DMS79 treated with DMSO at 0.1 percent for 48 hours (cell line): ENCODE measurements around the gene SLC12A8.
A peak's percentile ranks its signal among the peaks of the same experiment; 100 is the strongest.

ENCODE experiments used
- DNase-seq: peaks from one replicate; lab custom pipeline; 2025; lab: John Stamatoyannopoulos, UW

The SLC12A8 gene

DNA sequence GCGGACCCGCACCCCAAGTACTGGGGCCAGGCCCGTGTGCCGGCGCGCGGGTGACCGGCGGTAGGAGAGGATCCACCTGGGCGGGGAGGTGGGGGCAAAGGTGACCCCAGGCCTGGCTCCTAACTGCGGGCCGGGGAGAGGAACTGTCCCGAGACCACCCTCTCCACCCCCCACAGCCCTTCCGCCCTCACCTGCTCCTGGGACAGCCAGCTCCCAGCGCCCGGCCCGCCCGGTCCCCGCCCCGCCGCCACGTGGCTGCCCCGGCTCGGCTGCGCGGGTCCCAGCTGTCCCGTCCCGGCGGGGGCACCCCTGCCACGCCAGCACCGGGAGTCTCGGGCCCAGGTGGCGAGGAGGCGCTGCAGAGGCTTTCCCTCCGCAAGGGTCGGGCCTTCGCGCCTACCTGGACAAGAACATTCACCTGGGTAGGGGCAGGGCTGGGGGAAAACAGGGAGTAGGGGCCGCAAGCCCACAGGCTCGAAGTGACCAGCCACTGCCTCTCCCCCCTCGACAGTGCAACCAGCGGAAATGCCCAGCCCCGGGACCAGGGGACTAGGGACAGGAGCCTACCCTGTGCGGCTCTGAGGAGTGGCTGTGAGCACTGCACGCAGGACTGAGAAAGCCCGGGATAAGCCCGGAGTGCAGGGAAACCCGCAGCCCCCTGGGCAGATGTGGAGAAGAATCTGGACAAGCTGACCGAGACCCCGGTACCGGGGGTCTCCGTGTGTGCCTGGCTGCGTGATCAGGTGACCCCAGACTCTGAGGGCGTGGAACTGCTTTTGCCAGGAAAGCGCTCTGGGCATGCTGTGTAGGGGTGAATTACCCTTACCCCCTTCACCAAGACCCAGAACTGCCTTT is at the start of gene SLC12A8:
Gene SLC12A8 (minus strand): TSS at position 240 of the 855 bp plus-strand sequence. CDS start 1,399 bp downstream, outside the sequence.
- no peak for DNase-seq

- no peak for DNase-seq
These were observed 49.6 kb upstream of the SLC12A8 start for GRCh38 chr3:125262161-125262560.

GRCh38 chr3:125261031-125261430 is 48.5 kb upstream of the SLC12A8 start:
- DNase-seq: peak; percentile 81

GRCh38 chr3:125260158-125260557 is 47.6 kb upstream of the SLC12A8 start:
- no peak for DNase-seq

- no peak for DNase-seq
These were observed 45.0 kb upstream of the SLC12A8 start for GRCh38 chr3:125257536-125257935.

- no peak for DNase-seq
These were observed 44.1 kb upstream of the SLC12A8 start for GRCh38 chr3:125256675-125257074.

GRCh38 chr3:125250973-125251372 is 38.4 kb upstream of the SLC12A8 start:
- peak; percentile 59 for DNase-seq

GRCh38 chr3:125246237-125246636 is 33.7 kb upstream of the SLC12A8 start:
- DNase-seq: no peak

DNA sequence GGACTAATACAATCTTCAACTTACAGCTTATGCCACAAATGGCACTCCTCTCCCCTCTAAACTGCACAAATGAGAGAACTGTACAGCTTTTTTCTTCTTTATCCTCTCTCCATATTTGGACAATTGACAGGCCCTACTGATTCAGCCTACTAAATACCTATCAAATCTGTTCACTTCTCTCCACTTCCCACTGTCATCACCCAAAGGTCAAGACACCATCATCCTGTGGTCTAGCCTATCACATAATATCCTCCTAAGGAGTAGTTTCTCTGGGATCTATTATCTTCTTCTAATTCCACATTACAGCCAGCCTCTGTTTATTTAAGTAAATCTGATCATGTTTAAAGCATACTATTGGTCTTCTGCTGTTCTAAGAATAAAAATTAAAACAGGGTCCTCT is 33.0 kb upstream of the SLC12A8 start:
- DNase-seq: no peak

DNA sequence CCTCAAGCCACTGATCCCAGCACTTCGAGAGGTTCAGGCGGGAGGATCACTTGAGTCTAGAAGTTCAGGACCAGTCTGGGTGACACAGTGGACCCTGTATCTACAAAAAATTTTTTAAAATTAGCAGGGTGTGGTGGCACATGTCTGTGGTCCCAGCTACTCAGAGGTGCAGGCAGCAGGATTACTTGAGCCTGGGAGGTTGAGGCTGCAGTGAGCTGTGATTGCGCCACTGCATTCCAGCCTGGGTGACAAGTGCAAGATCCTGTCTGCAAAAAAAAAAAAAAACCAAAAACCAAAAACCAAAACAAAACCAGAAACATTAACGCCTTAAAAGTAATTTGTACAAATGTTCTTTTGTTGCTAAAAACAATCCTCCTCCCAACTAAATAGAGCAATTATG is 27.9 kb upstream of the SLC12A8 start:
- DNase-seq: no peak

GRCh38 chr3:125239266-125239665 is 26.7 kb upstream of the SLC12A8 start:
- no peak for DNase-seq

- DNase-seq: no peak
These were observed 26.2 kb upstream of the SLC12A8 start for GRCh38 chr3:125238759-125239158.

GRCh38 chr3:125236331-125236903 is 23.9 kb upstream of the SLC12A8 start:
- DNase-seq: no peak

DNA sequence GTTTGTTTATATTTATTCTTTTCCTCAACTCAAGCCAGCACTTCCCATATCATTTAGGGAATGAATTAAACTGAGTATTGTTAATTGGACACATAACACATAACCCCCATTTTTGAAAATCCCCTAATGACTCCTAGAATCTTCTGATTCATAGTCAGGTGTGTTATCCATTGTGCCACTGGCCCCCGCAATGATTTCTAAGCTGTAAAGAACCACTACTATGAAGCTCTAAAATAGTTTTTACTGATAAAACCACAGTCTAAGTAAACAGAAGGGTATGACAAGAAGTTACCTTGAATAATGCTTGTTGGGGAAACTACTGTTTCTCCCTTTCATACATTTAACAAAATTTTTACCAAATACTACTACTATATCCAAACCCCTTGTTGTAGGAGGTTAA is 22.3 kb upstream of the SLC12A8 start:
- DNase-seq: no peak

GRCh38 chr3:125232401-125232800 is 19.9 kb upstream of the SLC12A8 start:
- DNase-seq: no peak

DNA sequence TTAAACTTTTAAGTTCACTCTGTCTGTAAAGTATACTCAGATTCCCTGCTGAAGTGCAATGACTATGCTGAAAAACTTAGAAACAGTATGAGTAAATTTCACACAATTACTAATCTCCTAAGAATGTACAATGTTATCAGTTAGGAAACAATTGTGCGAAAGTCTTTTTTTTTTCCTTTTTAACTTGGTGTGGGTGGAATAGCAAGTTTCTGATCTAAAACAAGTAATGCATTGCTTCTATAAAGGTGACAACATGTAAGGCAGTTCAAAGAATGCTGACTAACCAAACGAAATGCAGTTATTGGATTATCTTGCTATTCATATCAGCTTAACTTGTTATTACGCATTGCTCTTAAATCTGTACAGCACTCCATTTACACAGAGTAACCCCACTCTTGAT is 19.3 kb upstream of the SLC12A8 start:
- no peak for DNase-seq

DNA sequence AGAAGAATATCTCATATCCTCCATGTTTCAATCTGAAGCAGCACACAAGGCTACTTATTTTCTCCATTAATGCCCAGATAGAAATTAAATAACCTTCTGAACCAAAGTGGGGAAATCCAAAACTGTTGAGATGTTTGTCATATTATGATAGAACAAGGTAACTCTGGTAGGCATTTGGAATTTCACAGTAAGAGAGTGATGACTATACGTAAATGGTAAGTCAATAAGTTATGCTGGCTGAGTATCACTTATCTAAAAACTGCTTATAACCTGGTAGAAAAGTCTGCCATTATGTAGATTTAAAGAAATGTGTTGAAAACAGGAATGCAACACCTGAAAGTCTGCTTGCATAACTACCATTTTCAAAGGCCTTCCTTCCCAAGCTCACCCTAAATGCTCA is 17.2 kb upstream of the SLC12A8 start:
- DNase-seq: no peak

DNA sequence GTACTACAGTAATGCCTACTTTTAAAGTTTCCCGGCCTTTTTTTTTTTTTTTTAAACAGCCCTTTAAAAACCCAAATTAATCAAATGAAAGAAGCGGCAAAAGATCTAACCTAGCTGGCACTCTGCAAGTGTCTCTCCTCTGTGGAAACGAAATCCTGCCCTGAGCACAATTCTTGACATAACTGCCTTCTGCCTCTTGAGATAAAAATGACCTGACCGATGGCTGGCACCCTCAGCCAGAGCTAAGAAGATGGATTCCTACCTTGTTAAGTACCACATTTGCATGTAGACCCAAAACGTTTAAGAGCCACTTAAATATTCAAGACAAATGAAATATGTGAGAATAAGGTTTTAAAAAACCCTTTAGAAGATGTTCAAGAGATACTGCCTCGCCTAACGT is 16.6 kb upstream of the SLC12A8 start:
- DNase-seq: no peak

GRCh38 chr3:125221831-125222230 is 9.3 kb upstream of the SLC12A8 start:
- no peak for DNase-seq

DNA sequence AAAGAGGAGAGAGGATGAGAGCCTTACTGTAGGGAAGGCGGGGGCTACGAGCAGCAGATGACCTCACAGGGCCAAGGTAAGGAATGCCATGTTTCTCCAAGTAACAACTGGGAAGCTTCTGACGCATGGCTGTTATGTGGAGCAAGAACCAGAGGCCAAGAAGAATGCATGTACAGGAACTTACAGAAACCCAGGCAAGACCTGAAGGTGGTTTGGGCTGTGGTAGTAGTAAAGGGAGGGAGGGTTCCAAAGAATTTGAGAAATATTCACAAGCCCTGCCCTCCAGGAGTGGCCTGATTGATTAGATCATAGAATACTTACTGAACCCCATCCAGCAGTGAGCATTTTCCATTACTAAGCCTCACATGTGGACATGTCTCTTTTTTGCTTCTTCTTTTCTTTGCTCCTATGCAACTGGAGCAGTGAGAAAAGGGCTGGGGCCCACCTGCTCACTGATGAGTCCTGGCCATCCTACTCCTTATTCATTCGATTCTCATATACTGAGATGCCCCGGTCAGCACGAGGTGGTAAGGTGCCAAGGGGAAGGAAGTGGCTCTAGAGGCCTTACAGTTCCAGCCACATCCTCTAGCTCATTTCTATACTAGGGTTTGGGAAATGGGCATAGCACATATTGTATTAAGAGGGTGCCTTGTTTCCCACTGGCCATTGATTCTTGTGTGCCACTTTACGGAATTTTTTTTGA is 8.3 kb upstream of the SLC12A8 start:
- DNase-seq: no peak

DNA sequence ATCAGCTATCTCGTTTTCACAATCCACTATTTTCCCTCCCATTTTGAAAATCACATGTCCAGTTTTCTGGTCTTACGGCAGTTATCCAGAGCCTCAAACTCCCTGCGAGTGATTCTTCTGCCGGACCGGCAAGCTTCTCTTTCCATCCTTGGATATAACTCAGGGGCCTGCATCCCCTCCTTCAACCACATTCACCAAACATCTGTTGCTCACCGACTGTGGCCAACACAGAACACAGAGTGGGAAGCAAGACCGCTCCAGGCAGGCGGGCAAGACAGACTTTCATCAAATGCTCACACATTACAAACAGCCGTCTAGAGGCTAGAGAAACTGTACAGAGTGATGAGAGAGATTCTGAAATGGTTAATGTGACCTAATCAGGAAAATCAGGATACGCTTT is 7.6 kb upstream of the SLC12A8 start:
- DNase-seq: no peak

DNA sequence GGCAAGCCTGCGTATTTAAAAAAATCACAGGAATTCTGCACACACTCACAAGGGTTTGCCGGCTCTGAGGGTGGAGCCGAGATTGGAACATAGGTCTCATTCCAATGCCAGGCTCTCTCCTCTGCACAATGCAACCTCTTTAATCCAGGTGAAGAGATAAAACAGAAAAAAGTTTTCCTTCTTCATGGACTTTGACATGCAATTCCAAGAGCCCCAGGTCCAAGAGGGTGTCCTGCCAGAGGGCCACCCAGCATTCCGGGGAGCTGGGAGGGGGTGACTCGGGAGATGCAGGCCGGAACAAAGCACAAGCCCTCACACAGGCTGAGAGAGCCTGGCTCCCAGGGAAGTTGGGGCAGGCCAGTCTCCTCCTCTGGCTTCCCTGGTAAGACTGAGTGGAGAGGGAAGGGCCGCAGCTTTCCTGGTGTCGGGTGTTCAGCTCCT is 6.7 kb upstream of the SLC12A8 start:
- no peak for DNase-seq

DNA sequence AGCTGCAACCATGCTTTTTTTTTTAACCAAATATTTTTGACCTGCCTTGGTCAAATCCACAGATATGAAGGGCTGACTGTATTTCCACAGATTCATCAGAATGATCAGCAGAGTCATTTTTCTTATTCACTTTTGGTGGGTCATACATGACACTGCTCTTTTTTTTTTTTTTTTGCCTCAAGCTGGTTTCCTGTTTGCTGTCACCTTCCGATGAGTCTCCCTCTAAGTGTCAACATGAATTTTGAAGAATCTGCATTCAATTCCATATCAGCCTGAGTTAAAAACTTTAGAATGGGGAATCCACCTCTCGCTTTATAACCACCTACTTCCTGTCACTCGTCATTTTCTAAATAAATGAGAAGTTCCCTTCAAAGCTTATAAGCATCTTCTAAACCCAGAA is 2.2 kb upstream of the SLC12A8 start:
- no peak for DNase-seq
